ENCODE results near the gene KIRREL1.
A peak's percentile ranks its signal among the peaks of the same experiment; 100 is the strongest.
"Not testable (repeated sequence)": the region's sequence is repeated elsewhere in the genome, so short reads cannot be mapped to it uniquely, and the experiment has no call there.

The KIRREL1 gene

GRCh38 chr1:158118713-158119402 lies 125.4 kb downstream of the KIRREL1 start:
- peaks cover 22% of the 10 kb centered on the region for H3K27me3 ChIP-seq (ENCODE audit: insufficient read depth, insufficient read length)
- H3K9me3 ChIP-seq (ENCODE audit: insufficient read depth, low read length), result no peaks in the 10 kb centered on the region
- H3K36me3 ChIP-seq (ENCODE audit: insufficient read depth, insufficient read length, low read length), result no peaks in the 10 kb centered on the region
- no peak for TF ChIP-seq ZNF274 (IDR thresholded peaks at IDR 0.05; ENCODE audit: low read depth, low read length)
- no peak for TF ChIP-seq YY1 (IDR thresholded peaks at IDR 0.05; ENCODE audit: insufficient read depth, insufficient read length)
- TF ChIP-seq SUZ12 (IDR thresholded peaks at IDR 0.05; ENCODE audit: extremely low read depth, insufficient read depth, insufficient read length), result no peak
- H3K4me3 ChIP-seq (ENCODE audit: insufficient read length, low read depth), result no peak overlapping the region
- H3K4me1 ChIP-seq (ENCODE audit: insufficient read depth, insufficient read length), result peaks cover 21% of the 10 kb centered on the region
- peak overlapping the region; percentile 17 for H3K9ac ChIP-seq (ENCODE audit: insufficient read length, low read depth)
- no peak for DNase-seq (ENCODE audit: low read depth, low spot score)

- Histone ChIP-seq H3K36me3 (ENCODE audit: insufficient read depth, insufficient read length, low read length) (no peaks in the 10 kb centered on the region), H3K4me3 (ENCODE audit: insufficient read length, low read depth) (no peak overlapping the region), H3K27me3 (ENCODE audit: insufficient read depth, insufficient read length) (peaks cover 12% of the 10 kb centered on the region), H3K4me1 (ENCODE audit: insufficient read depth, insufficient read length) (peaks cover 21% of the 10 kb centered on the region), H3K9ac (ENCODE audit: insufficient read length, low read depth) (no peak overlapping the region), H3K9me3 (ENCODE audit: insufficient read depth, low read length) (no peaks in the 10 kb centered on the region)
- TF ChIP-seq ZNF274 (IDR thresholded peaks at IDR 0.05; ENCODE audit: low read depth, low read length), result no peak
- DNase-seq (ENCODE audit: low read depth, low spot score), result no peak
Measured at GRCh38 chr1:158119976-158120653, 126.7 kb downstream of the KIRREL1 start.

GRCh38 chr1:158121604-158122254 lies 128.3 kb downstream of the KIRREL1 start:
- Histone ChIP-seq H3K4me3 (ENCODE audit: insufficient read length, low read depth) (no peak overlapping the region), H3K27me3 (ENCODE audit: insufficient read depth, insufficient read length) (no peaks in the 10 kb centered on the region), H3K36me3 (ENCODE audit: insufficient read depth, insufficient read length, low read length) (no peaks in the 10 kb centered on the region), H3K9ac (ENCODE audit: insufficient read length, low read depth) (no peak overlapping the region), H3K9me3 (ENCODE audit: insufficient read depth, low read length) (no peaks in the 10 kb centered on the region), H3K4me1 (ENCODE audit: insufficient read depth, insufficient read length) (peaks cover 14% of the 10 kb centered on the region)
- DNase-seq (ENCODE audit: low read depth, low spot score), result no peak
- TF ChIP-seq ZNF274 (IDR thresholded peaks at IDR 0.05; ENCODE audit: low read depth, low read length) (no peak), YY1 (IDR thresholded peaks at IDR 0.05; ENCODE audit: insufficient read depth, insufficient read length) (no peak), SUZ12 (IDR thresholded peaks at IDR 0.05; ENCODE audit: extremely low read depth, insufficient read depth, insufficient read length) (no peak)

- H3K4me1 ChIP-seq (ENCODE audit: insufficient read depth, insufficient read length), result peaks cover 13% of the 10 kb centered on the region
- no peaks in the 10 kb centered on the region for H3K9me3 ChIP-seq (ENCODE audit: insufficient read depth, low read length)
- H3K27me3 ChIP-seq (ENCODE audit: insufficient read depth, insufficient read length), result no peaks in the 10 kb centered on the region
- H3K36me3 ChIP-seq (ENCODE audit: insufficient read depth, insufficient read length, low read length), result no peaks in the 10 kb centered on the region
- DNase-seq (ENCODE audit: low read depth, low spot score), result no peak
- H3K4me3 ChIP-seq (ENCODE audit: insufficient read length, low read depth), result no peak overlapping the region
- no peak overlapping the region for H3K9ac ChIP-seq (ENCODE audit: insufficient read length, low read depth)
- TF ChIP-seq ZNF274 (IDR thresholded peaks at IDR 0.05; ENCODE audit: low read depth, low read length) (no peak), SUZ12 (IDR thresholded peaks at IDR 0.05; ENCODE audit: extremely low read depth, insufficient read depth, insufficient read length) (no peak), YY1 (IDR thresholded peaks at IDR 0.05; ENCODE audit: insufficient read depth, insufficient read length) (no peak)
Measured at GRCh38 chr1:158122833-158123388, 129.5 kb downstream of the KIRREL1 start.

GRCh38 chr1:158124034-158124433 lies 130.6 kb downstream of the KIRREL1 start:
- Histone ChIP-seq H3K27me3 (ENCODE audit: insufficient read depth, insufficient read length) (no peaks in the 10 kb centered on the region), H3K9me3 (ENCODE audit: insufficient read depth, low read length) (no peaks in the 10 kb centered on the region), H3K4me1 (ENCODE audit: insufficient read depth, insufficient read length) (peaks cover 5% of the 10 kb centered on the region), H3K9ac (ENCODE audit: insufficient read length, low read depth) (no peak overlapping the region), H3K4me3 (ENCODE audit: insufficient read length, low read depth) (no peak overlapping the region), H3K36me3 (ENCODE audit: insufficient read depth, insufficient read length, low read length) (no peaks in the 10 kb centered on the region)
- no peak for DNase-seq (ENCODE audit: low read depth, low spot score)
- TF ChIP-seq YY1 (IDR thresholded peaks at IDR 0.05; ENCODE audit: insufficient read depth, insufficient read length) (no peak), ZNF274 (IDR thresholded peaks at IDR 0.05; ENCODE audit: low read depth, low read length) (no peak), SUZ12 (IDR thresholded peaks at IDR 0.05; ENCODE audit: extremely low read depth, insufficient read depth, insufficient read length) (no peak)

GRCh38 chr1:158124999-158125398 lies 131.6 kb downstream of the KIRREL1 start:
- Histone ChIP-seq H3K27me3 (ENCODE audit: insufficient read depth, insufficient read length) (no peaks in the 10 kb centered on the region), H3K9me3 (ENCODE audit: insufficient read depth, low read length) (no peaks in the 10 kb centered on the region), H3K4me1 (ENCODE audit: insufficient read depth, insufficient read length) (peaks cover 3% of the 10 kb centered on the region), H3K9ac (ENCODE audit: insufficient read length, low read depth) (no peak overlapping the region), H3K36me3 (ENCODE audit: insufficient read depth, insufficient read length, low read length) (no peaks in the 10 kb centered on the region), H3K4me3 (ENCODE audit: insufficient read length, low read depth) (no peak overlapping the region)
- DNase-seq (ENCODE audit: low read depth, low spot score), result peak; percentile 99
- TF ChIP-seq ZNF274 (IDR thresholded peaks at IDR 0.05; ENCODE audit: low read depth, low read length) (no peak), SUZ12 (IDR thresholded peaks at IDR 0.05; ENCODE audit: extremely low read depth, insufficient read depth, insufficient read length) (no peak), YY1 (IDR thresholded peaks at IDR 0.05; ENCODE audit: insufficient read depth, insufficient read length) (no peak)

GRCh38 chr1:158126425-158126824 lies 133.0 kb downstream of the KIRREL1 start:
- H3K4me3 ChIP-seq (ENCODE audit: insufficient read length, low read depth), result no peak overlapping the region
- TF ChIP-seq YY1 (IDR thresholded peaks at IDR 0.05; ENCODE audit: insufficient read depth, insufficient read length) (no peak), SUZ12 (IDR thresholded peaks at IDR 0.05; ENCODE audit: extremely low read depth, insufficient read depth, insufficient read length) (no peak), ZNF274 (IDR thresholded peaks at IDR 0.05; ENCODE audit: low read depth, low read length) (no peak)
- H3K4me1 ChIP-seq (ENCODE audit: insufficient read depth, insufficient read length), result no peaks in the 10 kb centered on the region
- H3K9ac ChIP-seq (ENCODE audit: insufficient read length, low read depth), result no peak overlapping the region
- no peaks in the 10 kb centered on the region for H3K27me3 ChIP-seq (ENCODE audit: insufficient read depth, insufficient read length)
- H3K9me3 ChIP-seq (ENCODE audit: insufficient read depth, low read length), result no peaks in the 10 kb centered on the region
- H3K36me3 ChIP-seq (ENCODE audit: insufficient read depth, insufficient read length, low read length), result no peaks in the 10 kb centered on the region
- DNase-seq (ENCODE audit: low read depth, low spot score), result no peak

- not testable (repeated sequence) for DNase-seq (ENCODE audit: low read depth, low spot score); H3K9ac ChIP-seq (ENCODE audit: insufficient read length, low read depth); H3K9me3 ChIP-seq (ENCODE audit: insufficient read depth, low read length); H3K36me3 ChIP-seq (ENCODE audit: insufficient read depth, insufficient read length, low read length); H3K4me3 ChIP-seq (ENCODE audit: insufficient read length, low read depth); H3K4me1 ChIP-seq (ENCODE audit: insufficient read depth, insufficient read length); H3K27me3 ChIP-seq (ENCODE audit: insufficient read depth, insufficient read length)
Measured at GRCh38 chr1:158128531-158128930, 135.1 kb downstream of the KIRREL1 start.

Measured in NT2/D1 (cell line).